ENCODE data around the gene SLC10A7.

Gene SLC10A7

DNA sequence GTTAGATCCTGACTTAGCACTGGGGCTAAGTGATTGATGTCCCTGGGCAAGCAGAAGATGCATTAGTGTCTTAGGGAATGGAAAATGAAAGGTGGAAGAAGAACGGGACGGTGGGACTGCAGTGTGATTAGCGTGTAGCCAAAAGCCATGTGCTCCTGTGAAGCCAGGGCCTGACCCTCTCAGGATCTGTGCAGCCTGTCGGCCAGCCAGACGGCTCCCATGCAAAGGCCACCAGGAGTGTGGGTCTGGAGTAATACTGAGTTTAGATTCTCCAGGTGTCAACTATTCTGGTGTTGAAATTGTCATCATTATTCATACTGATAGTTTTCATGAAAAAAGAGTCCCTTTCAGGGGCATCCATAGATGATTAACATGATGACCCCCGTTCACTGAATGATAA is 275.4 kb downstream of the SLC10A7 start:
- no peak for TF ChIP-seq CREB5 (CRISPR knock-in tag; IDR thresholded peaks at IDR 0.05; ENCODE audit: low read depth)
- TF ChIP-seq TOX (CRISPR knock-in tag; IDR thresholded peaks at IDR 0.05; ENCODE audit: borderline replicate concordance): no peak
- no peak for TF ChIP-seq TCF4 (CRISPR knock-in tag; IDR thresholded peaks at IDR 0.05; ENCODE audit: borderline replicate concordance)
- TF ChIP-seq GLIS3 (CRISPR knock-in tag; IDR thresholded peaks at IDR 0.05): no peak
- TF ChIP-seq ISL1 (CRISPR knock-in tag; IDR thresholded peaks at IDR 0.05): no peak
- TF ChIP-seq ZFP30 (CRISPR knock-in tag; IDR thresholded peaks at IDR 0.05): no peak
- TF ChIP-seq CSDC2 (CRISPR knock-in tag; IDR thresholded peaks at IDR 0.05): no peak
- TF ChIP-seq BACH2 (CRISPR knock-in tag; IDR thresholded peaks at IDR 0.05; ENCODE audit: borderline replicate concordance): no peak
- no peak for TF ChIP-seq ESRRG (CRISPR knock-in tag; IDR thresholded peaks at IDR 0.05)
- TF ChIP-seq OSR1 (CRISPR knock-in tag; IDR thresholded peaks at IDR 0.05): no peak
- TF ChIP-seq, protein P1, sequence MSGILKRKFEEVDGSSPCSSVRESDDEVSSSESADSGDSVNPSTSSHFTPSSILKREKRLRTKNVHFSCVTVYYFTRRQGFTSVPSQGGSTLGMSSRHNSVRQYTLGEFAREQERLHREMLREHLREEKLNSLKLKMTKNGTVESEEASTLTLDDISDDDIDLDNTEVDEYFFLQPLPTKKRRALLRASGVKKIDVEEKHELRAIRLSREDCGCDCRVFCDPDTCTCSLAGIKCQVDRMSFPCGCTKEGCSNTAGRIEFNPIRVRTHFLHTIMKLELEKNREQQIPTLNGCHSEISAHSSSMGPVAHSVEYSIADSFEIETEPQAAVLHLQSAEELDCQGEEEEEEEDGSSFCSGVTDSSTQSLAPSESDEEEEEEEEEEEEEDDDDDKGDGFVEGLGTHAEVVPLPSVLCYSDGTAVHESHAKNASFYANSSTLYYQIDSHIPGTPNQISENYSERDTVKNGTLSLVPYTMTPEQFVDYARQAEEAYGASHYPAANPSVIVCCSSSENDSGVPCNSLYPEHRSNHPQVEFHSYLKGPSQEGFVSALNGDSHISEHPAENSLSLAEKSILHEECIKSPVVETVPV (CRISPR knock-in tag; IDR thresholded peaks at IDR 0.05): no peak
- TF ChIP-seq PPARA (CRISPR knock-in tag; IDR thresholded peaks at IDR 0.05; ENCODE audit: borderline replicate concordance): no peak
- TF ChIP-seq ZNF565 (CRISPR knock-in tag; conservative IDR thresholded peaks at IDR 0.05; ENCODE audit: low read depth): no peak
- TF ChIP-seq PATZ1 (CRISPR knock-in tag; IDR thresholded peaks at IDR 0.05; ENCODE audit: borderline replicate concordance): no peak
- no peak for ATAC-seq

GRCh38 chr4:146245850-146246249 is 275.9 kb downstream of the SLC10A7 start:
- TF ChIP-seq PATZ1 (CRISPR knock-in tag; IDR thresholded peaks at IDR 0.05; ENCODE audit: borderline replicate concordance) (no peak), OSR1 (CRISPR knock-in tag; IDR thresholded peaks at IDR 0.05) (no peak), TCF4 (CRISPR knock-in tag; IDR thresholded peaks at IDR 0.05; ENCODE audit: borderline replicate concordance) (no peak), ISL1 (CRISPR knock-in tag; IDR thresholded peaks at IDR 0.05) (no peak), ZNF70 (CRISPR knock-in tag; IDR thresholded peaks at IDR 0.05) (no peak), PPARA (CRISPR knock-in tag; IDR thresholded peaks at IDR 0.05; ENCODE audit: borderline replicate concordance) (no peak), CREB5 (CRISPR knock-in tag; IDR thresholded peaks at IDR 0.05; ENCODE audit: low read depth) (no peak), GLIS3 (CRISPR knock-in tag; IDR thresholded peaks at IDR 0.05) (no peak), CSDC2 (CRISPR knock-in tag; IDR thresholded peaks at IDR 0.05) (no peak), RARB (CRISPR knock-in tag; IDR thresholded peaks at IDR 0.05) (no peak), ARNTL (CRISPR knock-in tag; IDR thresholded peaks at IDR 0.05; ENCODE audit: borderline replicate concordance, low read depth) (no peak), BACH2 (CRISPR knock-in tag; IDR thresholded peaks at IDR 0.05; ENCODE audit: borderline replicate concordance) (no peak), TOX (CRISPR knock-in tag; IDR thresholded peaks at IDR 0.05; ENCODE audit: borderline replicate concordance) (no peak)
- TF ChIP-seq, protein P1 (CRISPR knock-in tag; IDR thresholded peaks at IDR 0.05): no peak
- TF ChIP-seq, protein P2, sequence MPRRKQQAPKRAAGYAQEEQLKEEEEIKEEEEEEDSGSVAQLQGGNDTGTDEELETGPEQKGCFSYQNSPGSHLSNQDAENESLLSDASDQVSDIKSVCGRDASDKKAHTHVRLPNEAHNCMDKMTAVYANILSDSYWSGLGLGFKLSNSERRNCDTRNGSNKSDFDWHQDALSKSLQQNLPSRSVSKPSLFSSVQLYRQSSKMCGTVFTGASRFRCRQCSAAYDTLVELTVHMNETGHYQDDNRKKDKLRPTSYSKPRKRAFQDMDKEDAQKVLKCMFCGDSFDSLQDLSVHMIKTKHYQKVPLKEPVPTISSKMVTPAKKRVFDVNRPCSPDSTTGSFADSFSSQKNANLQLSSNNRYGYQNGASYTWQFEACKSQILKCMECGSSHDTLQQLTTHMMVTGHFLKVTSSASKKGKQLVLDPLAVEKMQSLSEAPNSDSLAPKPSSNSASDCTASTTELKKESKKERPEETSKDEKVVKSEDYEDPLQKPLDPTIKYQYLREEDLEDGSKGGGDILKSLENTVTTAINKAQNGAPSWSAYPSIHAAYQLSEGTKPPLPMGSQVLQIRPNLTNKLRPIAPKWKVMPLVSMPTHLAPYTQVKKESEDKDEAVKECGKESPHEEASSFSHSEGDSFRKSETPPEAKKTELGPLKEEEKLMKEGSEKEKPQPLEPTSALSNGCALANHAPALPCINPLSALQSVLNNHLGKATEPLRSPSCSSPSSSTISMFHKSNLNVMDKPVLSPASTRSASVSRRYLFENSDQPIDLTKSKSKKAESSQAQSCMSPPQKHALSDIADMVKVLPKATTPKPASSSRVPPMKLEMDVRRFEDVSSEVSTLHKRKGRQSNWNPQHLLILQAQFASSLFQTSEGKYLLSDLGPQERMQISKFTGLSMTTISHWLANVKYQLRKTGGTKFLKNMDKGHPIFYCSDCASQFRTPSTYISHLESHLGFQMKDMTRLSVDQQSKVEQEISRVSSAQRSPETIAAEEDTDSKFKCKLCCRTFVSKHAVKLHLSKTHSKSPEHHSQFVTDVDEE (CRISPR knock-in tag; IDR thresholded peaks at IDR 0.05): no peak
- ATAC-seq: no peak
